Esophagus muscularis mucosa (tissue), 4 donors: Measurements from ENCODE around the gene SKI. TPM values are rescaled to one million over a fixed set of nuclear protein-coding genes. Genes with fewer than 3 reads are reported as not detected.

Source experiments
- DNase-seq: peaks from one replicate; pipeline ENCODE4 v3.0.0-alpha.2; 2017; ENCODE audit errors: extremely low spot score
- H3K27ac ChIP-seq, 4 donors: fragments of 200-600 bp; sonication (generic); replicated peaks in 1 of 4; 1 replicate in 3 of 4; 2 replicates in 1 of 4; pipeline ENCODE4 v1.5.1; 2016 to 2019; ENCODE audit warnings: mild to moderate bottlenecking in 1 of 4
- H3K27me3 ChIP-seq, 4 donors: fragments of 200-600 bp; sonication (generic); one replicate each; pipeline versions ENCODE4 v1.5.1 to v1.6.0; 2016 to 2019
- H3K36me3 ChIP-seq, 4 donors: fragments of 200-600 bp; sonication (generic); one replicate each; pipeline ENCODE4 v1.5.1; 2016 to 2019
- H3K4me1 ChIP-seq, 4 donors: fragments of 200-600 bp; sonication (generic); one replicate each; pipeline ENCODE4 v1.5.1; 2016 to 2019
- H3K4me3 ChIP-seq, 4 donors: fragments of 200-600 bp; sonication (generic); 1 replicate in 2 of 4; 2 replicates in 2 of 4; pipeline ENCODE4 v1.5.1; 2016 to 2019; ENCODE audit warnings: mild to moderate bottlenecking in 4 of 4, moderate library complexity in 1 of 4
- H3K9me3 ChIP-seq, 4 donors: fragments of 200-600 bp; sonication (generic); 1 replicate in 3 of 4; 2 replicates in 1 of 4; pipeline ENCODE4 v1.5.1; 2016 to 2019
- CTCF ChIP-seq, 3 experiments: fragments of 200-600 bp in 2 of 3; fragments of 450-650 bp in 1 of 3; sonication (generic) in 2 of 3; IDR thresholded peaks; one replicate each; pipeline ENCODE4 v1.5.1; 2017 to 2019; ENCODE audit warnings: antibody characterized with exemption in 3 of 3, mild to moderate bottlenecking in 2 of 3, moderate library complexity in 1 of 3
- EP300 ChIP-seq: sonication (generic); formaldehyde crosslinking; IDR thresholded peaks from one replicate; pipeline ENCODE4 v1.6.1; 2017; ENCODE audit warnings: antibody characterized with exemption
- POLR2A ChIP-seq: fragments of 450-650 bp; IDR thresholded peaks from one replicate; pipeline ENCODE4 v1.6.1; 2017; ENCODE audit warnings: antibody characterized with exemption, moderate library complexity, mild to moderate bottlenecking, low read depth
- POLR2AphosphoS5 ChIP-seq, 2 donors: sonication (generic); formaldehyde crosslinking; IDR thresholded peaks; one replicate each; pipeline ENCODE4 v1.6.1; 2017; ENCODE audit warnings: antibody characterized with exemption in 2 of 2
- WGBS: methylation state at CpG from one replicate; pipeline ENCODE4 v1.1.5; 2018; 5-methylcytosine and 5-hydroxymethylcytosine counted together
- intact Hi-C: fragments of 100-400 bp; cut with DNase I; formaldehyde crosslinking; loops from one replicate; pipeline ENCODE4 v1.15.1; 2023
- total RNA-seq, 4 donors: library from RNA; depleted of rRNA; stranded (reverse); fragments of >200 nt; gene quantifications; one replicate each; pipeline versions ENCODE4 v1.1.0 to v1.2.1, GENCODE V29; 2016

SKI gene
- total RNA-seq, 4 donors from 2014 or later, result 70.1 to 190 (median 124) TPM

DNA sequence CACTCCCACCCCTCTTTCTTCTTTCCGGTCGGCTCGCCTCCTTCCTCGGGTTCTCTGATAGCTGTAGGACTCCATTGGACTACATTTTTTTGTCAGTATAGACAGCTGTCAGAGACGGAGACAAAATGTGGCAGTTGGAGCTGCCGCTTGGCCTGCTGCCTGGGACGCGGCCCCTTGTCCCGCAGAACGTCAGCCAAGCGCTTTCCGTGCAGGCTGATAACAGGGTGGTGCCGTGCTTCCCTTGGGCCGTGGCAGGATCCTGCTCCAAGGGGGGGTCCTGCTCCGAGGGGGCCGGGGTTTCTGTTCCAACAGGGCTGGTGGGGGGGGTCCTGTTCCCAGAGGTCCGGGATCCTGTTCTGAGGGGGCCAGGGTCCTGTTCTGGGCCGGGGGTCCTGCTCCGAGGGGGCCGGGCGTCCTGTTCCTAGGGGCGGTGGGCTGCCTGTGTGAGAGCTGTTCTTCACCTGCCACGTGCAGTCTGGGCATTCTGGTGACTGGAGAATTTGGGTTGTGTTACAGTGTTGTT is 4.9 kb downstream of the SKI start:
- Histone ChIP-seq H3K4me3 (peak overlapping the region; percentile 74 to 96 (median 81)), H3K27ac (peak overlapping the region; percentile 89 to 94 (median 92)), H3K9me3 (no peaks in the 10 kb centered on the region), H3K36me3 (no peaks in the 10 kb centered on the region), H3K4me1 (peaks cover 80 to 91% (median 87%) of the 10 kb centered on the region in 4 donors), H3K27me3 (no peaks in the 10 kb centered on the region)
- no peak for DNase-seq
- no peak for TF ChIP-seq CTCF (IDR thresholded peaks at IDR 0.05)
- TF ChIP-seq POLR2AphosphoS5 (IDR thresholded peaks at IDR 0.05), result no peak
- TF ChIP-seq EP300, result no peak
- no peak for TF ChIP-seq POLR2A
- intact Hi-C loops, result loop anchor here (5.0 kb wide), 2 partner anchors 36 to 64 kb away; no protein-coding TSS in a partner anchor
- 46% methylated on average over 23 of the region's 23 CpGs for WGBS

DNA sequence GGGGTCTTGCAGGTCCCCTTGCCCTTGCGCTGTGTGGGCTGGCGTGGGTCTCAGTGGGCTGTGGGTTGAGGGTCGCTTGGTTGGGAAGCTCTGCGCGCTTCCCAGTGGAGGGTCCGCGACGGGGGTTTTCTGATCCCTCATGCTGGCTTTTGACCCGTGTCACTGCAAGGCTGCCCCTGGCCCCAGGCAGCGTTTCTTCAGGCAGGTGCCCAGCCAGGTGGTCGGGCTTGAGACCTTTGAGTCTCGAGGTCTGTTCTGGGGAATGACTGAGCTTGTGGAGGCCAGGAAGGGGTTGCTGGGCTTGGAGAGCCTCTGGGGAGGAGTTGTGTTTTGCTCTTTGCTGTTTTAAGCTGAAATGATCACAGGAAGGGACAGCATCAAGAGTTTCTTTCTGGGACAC is 5.3 kb downstream of the SKI start:
- Histone ChIP-seq H3K27ac (peak overlapping the region; percentile 89 to 94 (median 92)), H3K9me3 (no peaks in the 10 kb centered on the region), H3K36me3 (no peaks in the 10 kb centered on the region), H3K4me3 (peak overlapping the region; percentile 74 to 96 (median 81)), H3K27me3 (no peaks in the 10 kb centered on the region), H3K4me1 (peaks cover 85 to 96% (median 92%) of the 10 kb centered on the region in 4 donors)
- TF ChIP-seq POLR2AphosphoS5 (IDR thresholded peaks at IDR 0.05), result no peak
- WGBS, result 56% methylated on average over 12 of the region's 12 CpGs
- intact Hi-C loops, result loop anchor here (5.0 kb wide), 2 partner anchors 36 to 64 kb away; no protein-coding TSS in a partner anchor
- no peak for DNase-seq

GRCh38 chr1:2233997-2234761 is 6.1 kb downstream of the SKI start:
- peak; percentile 98 for DNase-seq
- H3K36me3 ChIP-seq, result no peaks in the 10 kb centered on the region
- peak; percentile 81 to 85 for TF ChIP-seq POLR2AphosphoS5 (IDR thresholded peaks at IDR 0.05)
- no peak for TF ChIP-seq CTCF (IDR thresholded peaks at IDR 0.05)
- peak overlapping the region; percentile 74 to 96 (median 81) for H3K4me3 ChIP-seq
- peaks cover 92 to 100% (median 99%) of the 10 kb centered on the region in 4 donors for H3K4me1 ChIP-seq
- no peaks in the 10 kb centered on the region for H3K9me3 ChIP-seq
- intact Hi-C loops, result loop anchor here (5.0 kb wide), 2 partner anchors 37 to 63 kb away; no protein-coding TSS in a partner anchor
- no peaks in the 10 kb centered on the region for H3K27me3 ChIP-seq
- 9% methylated on average over 17 of the region's 27 CpGs for WGBS
- H3K27ac ChIP-seq, result peak overlapping the region; percentile 89 to 94 (median 92)

- Histone ChIP-seq H3K4me3 (peak overlapping the region; percentile 74 to 96 (median 81)), H3K27me3 (no peaks in the 10 kb centered on the region), H3K36me3 (no peaks in the 10 kb centered on the region), H3K9me3 (no peaks in the 10 kb centered on the region), H3K27ac (peak overlapping the region; percentile 89 to 94 (median 92)), H3K4me1 (peaks cover 97 to 100% (median 100%) of the 10 kb centered on the region in 4 donors)
- 24% methylated on average over 4 of the region's 4 CpGs for WGBS
- intact Hi-C loops, result loop anchor here (5.0 kb wide), 3 partner anchors 37 to 78 kb away; no protein-coding TSS in a partner anchor
- DNase-seq, result no peak
- TF ChIP-seq EP300, result no peak
- no peak for TF ChIP-seq CTCF (IDR thresholded peaks at IDR 0.05)
- no peak for TF ChIP-seq POLR2A
- TF ChIP-seq POLR2AphosphoS5 (IDR thresholded peaks at IDR 0.05), result no peak
Measured at GRCh38 chr1:2234762-2235113, 6.6 kb downstream of the SKI start.

- intact Hi-C loops, result loop anchor here (5.0 kb wide), 1 partner anchor 77 kb away; no protein-coding TSS in a partner anchor
- 69% methylated on average over 15 of the region's 22 CpGs for WGBS
- Histone ChIP-seq H3K27me3 (no peaks in the 10 kb centered on the region), H3K4me3 (peak overlapping the region; percentile 74 to 96 (median 81)), H3K9me3 (no peaks in the 10 kb centered on the region), H3K4me1 (peaks cover 97 to 100% (median 100%) of the 10 kb centered on the region in 4 donors), H3K36me3 (peaks cover 0 to under 1% (median 0%) of the 10 kb centered on the region in 4 donors), H3K27ac (peak overlapping the region; percentile 89 to 94 (median 92))
- DNase-seq, result no peak
- no peak for TF ChIP-seq CTCF (IDR thresholded peaks at IDR 0.05)
- TF ChIP-seq POLR2A, result peak; percentile 6
Measured at GRCh38 chr1:2235300-2235998, 7.3 kb downstream of the SKI start.
